Hepatic stellate cell (primary cell): ENCODE results near the gene PSORS1C1.
A peak's percentile ranks its signal among the peaks of the same experiment; 100 is the strongest.

Source experiments
- DNase-seq: peaks from one replicate; pipeline ENCODE4 v3.0.0; 2011; ENCODE audit warnings: low spot score

PSORS1C1 gene

DNA sequence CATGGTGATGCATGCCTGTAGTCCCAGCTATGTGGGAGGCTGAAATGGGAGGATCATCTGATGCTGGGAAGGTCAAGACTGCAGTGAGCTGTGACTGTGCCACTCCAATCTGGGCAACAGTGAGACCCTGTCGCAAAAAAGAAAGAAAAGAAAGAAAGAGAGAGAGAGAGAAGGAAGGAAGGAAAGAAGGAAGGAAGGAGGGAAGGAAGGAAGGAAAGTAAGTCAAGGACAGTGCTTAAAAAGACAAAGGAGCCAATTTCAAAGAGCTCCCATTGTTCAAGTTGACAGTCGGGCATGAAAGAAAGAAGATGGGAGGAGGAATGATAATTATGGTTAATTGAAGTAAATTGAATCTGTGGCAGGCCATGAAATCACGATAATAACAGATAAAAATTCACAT lies 18.4 kb upstream of the PSORS1C1 start:
- DNase-seq, result no peak

DNA sequence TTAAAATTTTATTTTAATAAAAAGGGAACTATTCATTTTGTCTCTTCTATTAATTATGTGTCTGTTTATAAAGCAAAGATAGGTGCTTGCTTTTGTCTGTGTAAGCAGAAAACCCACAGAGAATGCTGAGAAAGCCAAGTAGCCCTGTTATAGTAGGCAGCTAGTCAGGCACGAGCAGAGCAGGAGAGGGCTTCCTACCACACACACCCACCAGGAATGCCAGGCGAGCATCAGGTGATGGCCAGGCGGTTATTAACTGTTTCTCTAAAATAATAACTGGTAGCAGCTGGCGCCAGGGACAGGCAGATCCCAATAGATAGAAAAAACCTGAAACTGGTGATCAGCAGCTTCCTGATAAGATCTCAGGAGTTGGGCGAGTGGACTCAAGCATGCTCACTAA lies 17.9 kb upstream of the PSORS1C1 start:
- no peak for DNase-seq

DNA sequence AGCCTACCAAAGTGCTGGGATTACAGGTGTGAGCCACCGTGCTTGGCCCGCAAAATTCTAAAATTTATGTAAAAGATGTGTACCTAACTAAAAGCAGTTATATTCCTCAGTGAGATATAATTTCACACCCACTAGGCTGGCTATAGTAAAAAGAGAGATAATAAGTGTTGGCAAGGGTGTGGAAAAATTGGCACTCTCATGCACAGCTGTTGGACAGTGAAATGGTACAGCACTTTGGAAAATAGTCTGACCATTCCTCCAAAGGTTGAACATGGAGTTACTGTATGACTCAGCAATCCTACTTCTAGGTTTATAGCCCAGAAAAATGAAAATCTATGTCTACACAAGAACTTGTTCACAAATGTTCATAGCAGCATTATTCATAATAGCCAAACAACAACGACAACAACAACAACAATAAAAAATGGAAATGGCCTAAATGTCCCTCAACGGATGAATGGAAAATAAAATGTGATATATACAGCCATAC lies 16.1 kb upstream of the PSORS1C1 start:
- DNase-seq, result no peak

DNA sequence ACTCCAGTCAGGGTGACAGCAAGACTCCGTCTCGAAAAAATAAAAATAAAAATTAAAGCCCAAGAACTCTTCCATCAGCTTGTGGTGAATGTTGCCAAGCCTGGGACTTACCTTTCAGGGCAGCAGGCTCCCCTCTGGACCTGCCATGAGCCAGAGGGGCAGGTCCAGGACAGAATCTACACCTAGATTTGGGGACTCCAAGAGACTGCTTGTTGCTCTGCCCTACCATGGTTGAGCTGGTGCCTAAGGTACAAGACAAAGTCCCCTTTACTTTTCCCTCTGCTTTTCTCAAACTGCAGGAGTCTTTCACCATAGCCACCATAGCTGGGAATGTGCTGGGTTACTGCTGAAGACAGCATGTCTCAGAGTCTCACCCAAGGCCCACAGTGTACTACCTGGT lies 11.5 kb upstream of the PSORS1C1 start:
- no peak for DNase-seq

DNA sequence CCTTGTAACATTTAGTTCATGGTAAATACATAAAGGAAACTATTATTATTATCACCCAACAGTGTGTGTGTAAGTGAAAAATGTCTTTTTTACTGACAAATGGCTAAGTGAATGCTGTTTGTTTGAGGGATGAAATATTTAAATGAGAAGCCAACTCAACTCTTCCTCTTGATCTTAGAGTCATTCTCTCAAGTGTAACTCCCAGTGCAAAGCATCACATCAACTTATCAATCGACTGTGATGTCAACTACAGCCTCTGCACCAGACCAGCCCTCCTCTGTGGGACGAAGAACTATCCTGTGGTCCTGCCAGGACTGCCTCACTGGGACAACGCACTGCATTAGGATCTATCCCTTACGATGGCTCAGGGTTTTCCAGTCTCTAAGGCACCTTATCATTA lies 7.5 kb upstream of the PSORS1C1 start:
- no peak for DNase-seq

DNA sequence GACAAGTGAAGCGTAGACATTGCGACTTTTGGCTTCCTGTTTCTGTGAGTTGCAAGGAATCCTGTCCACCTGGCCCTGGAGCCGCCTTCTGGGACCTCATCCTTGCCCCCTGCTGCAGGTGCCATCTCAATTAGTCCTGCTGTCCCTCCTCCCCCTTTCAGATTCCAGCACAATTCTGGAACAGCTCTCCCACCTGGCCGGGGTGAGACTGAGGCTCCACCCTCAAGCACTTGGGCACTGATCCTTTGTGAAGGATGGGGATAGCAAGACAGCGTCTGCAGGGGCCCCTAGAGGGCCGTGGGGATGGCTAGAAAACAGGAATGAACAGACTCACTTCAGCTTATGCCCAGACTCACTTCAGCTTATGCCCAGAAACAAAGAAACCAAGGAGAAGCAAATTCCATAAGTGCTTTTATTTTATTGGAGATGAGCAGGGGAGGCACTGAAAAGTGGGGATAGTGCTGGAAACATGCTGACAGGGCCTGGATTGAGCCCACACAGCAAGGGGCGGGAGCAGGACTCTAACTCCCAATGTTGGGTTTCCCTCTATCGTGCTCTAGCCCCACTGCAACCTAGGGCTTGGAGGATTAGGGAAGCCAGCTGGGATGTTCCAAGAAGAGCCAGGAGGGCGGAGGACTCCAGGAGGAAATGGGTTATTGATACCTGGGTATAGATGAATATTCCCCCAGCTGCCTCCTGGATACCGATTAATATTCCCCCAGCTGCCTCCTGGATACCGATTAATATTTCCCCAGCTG lies 3.6 kb upstream of the PSORS1C1 start:
- no peak for DNase-seq

DNA sequence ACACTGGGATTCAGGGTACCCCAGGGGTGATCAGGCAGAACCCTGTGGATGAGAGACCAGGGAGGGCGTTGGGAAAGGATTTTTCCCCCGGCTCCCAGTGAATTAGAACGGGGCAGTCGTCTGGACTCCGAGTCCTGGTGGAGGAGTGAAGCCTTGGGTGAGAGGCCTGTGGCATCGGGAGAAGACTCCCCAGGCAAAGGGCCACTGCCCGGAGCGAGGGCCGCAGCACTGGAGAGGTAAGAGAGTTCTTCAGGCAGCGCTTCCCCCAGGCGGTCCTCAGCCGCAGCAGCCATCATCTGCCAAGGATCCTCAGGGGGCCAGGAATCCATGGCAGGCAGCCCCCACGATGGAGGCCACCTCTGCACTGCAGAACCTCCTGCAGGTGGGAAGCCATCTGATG lies 2.9 kb upstream of the PSORS1C1 start:
- DNase-seq, result no peak

DNA sequence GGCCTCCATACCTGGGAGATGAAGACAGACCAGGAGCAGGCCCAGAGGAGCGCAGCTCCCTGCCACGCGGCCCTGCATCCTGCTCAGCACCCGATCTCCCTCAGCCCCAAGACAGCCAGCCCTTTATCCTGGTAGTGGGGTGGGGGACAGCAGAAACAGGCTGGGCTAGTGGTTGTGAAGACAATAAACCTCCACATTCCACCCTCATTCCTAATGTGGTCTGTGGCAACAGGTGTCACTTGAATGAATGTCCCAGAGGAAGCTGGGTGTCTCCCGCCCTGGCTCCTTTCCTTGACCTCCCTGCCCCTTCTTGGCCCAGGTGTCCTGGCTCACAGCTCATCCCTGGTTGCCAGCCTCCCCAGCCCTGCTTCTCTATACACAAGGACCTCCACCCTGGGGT lies 2.1 kb upstream of the PSORS1C1 start, which contains the start of gene C6orf15:
Gene C6orf15, minus strand, starts transcription at position 98 of the 400 bp plus-strand sequence. Its CDS starts 20 bp downstream, at position 78.
- no peak for DNase-seq

DNA sequence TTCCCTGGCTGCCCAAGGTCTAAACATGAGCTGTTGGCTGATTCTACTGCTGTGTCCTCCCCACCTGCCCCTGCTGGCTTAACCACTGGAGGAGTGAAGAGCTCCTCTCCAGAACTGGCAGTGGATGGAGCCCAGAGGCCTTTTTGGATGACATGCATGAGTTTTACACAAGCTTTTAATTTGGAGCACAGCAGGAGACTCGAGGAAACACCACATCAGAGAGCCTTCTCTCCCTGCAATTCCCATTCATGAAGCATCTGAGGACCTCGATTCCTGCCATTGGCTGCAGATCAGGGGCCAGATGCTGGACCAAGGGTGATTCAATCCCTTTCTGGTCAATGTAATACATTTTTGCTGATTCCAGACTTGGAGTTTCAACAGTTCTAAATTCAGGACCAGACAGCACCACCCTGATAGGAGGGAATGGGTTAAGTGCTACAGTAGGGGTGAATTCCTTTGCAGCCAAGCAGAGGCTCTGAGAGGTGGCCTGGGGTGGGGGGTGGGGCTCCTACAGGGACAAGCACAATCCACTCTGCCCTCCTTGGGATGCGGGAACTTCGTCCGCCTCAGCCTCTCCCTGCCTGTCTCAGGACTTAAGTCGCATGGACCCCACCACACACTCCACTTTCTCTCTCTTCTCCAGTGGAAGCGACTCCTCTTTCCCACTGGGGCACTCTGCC lies 599 bp upstream of the PSORS1C1 start:
- DNase-seq, result peak; percentile 32

DNA sequence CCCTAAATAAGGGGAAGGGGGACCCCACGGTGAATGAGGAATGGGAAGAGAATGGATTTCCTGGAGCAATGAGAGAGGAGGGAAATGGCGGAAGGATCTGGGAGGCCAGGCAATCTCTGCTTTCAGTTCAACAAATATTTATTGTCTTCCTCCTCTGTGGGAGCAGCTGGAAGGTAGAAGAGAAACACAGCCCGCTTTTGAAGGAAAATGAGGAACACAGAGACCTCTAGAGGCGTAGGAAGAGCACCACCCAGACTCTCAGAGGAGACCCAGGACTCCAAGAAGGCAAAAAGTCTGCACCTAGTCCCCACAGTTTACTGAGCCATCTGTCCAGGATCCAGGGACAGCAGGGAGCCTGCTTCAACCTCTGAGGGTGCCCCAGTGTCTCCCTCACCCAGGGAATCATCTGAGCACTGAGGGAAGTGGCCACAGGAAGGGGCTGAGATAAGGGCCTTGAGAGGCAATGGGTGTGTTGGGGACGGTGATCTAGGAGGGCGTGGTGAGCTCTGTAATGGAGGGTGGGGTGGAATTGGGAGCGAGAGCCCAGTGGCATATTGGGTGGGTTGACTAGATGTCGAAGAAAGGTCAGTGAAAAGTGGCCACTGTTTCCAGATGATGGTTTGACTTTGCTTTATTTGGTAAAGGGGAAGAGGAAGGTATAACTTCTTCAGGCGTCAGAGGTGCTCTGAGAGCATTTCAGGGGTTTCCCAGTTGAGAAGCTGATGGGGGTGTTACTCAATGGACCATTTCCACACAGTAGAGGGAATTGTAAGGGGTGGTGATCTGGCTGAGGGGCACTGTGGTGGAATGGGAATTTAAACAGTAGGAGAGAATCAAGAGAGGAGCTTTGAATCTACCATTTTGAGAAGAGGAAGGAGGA lies 610 bp downstream of the PSORS1C1 start:
- DNase-seq, result peak; percentile 49

DNA sequence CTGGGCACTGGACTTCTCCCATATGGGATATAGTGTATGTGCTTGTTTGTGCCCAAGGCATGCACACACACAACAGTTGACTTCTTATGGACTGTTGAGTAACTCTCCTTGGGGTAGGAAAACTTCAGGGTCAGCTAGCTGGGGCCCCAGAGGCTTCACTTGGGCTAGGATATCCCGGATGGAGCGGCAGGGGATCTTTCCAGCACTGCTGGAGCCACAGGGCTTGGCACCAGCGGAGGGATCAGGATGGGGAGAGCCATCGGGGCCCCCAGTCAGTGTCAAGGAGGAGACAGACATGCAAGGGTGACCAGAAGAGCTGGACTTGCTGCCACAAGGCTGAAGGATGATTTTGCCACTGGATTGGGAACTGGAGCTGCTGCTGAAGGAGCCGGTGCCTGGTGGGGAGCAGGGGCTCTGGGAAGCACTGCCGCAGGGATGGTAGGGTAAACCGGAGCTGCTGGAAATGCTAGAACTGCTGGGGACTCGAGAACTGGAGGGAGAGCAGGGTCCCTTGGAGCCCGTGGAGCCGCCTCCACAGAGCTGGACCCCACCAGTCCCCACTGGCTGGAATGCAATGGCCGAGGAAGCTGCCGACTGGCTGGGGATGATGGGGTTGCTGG lies 1.5 kb downstream of the PSORS1C1 start:
- DNase-seq, result no peak

DNA sequence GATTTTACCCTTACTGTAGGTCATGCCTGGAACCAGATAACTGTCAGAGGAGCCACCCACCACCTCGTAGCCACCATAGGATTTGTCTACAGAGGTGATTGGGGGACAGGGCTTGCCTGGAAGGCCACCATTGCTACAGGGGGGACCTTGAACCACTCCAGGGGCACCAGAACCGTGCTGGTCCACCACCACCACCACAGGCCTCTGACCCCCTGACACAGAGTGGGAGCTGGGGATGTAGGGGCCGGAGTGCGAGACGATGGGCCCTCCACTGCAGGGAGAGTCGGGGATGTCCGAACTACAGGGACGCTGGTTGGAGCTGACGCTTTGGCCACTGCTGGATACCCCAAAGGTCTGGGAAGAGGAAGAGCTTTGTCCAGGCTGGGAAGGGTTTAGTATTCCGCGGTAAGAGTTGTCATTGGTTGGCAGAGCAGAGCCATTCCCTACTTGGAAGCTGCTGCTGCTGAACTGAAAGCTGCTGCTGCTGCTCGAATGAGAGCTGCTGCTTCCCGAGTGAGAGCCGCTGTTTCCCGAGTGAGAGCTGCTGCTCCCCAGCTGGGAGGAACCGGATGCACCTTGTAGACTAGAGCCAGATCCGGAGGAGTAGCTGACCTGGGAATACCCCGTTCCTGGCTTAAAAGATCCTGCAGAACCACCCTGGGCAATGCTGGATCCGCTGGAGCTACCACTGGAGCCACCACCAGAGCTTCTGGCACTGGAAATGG lies 2.2 kb downstream of the PSORS1C1 start:
- DNase-seq, result peak; percentile 46

DNA sequence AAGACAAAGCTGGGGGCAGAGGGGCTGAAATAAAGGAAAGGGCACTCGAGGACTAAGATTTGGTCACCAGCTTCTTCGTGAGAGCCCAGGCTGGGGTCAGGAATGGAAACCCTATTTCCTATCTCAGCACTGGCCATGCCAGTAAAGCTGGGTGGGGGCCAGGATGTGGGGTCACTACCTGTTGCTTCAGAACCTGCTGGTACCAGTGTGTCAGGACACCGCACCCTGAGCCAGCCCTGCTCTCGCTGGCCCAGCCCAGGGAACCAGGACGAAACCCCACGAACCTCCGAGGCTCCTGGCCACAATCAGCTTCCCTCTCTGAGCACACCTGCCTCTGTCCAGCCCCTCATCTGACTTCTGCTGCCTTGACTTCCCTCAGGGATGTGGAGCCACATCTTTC lies 3.6 kb downstream of the PSORS1C1 start:
- no peak for DNase-seq

DNA sequence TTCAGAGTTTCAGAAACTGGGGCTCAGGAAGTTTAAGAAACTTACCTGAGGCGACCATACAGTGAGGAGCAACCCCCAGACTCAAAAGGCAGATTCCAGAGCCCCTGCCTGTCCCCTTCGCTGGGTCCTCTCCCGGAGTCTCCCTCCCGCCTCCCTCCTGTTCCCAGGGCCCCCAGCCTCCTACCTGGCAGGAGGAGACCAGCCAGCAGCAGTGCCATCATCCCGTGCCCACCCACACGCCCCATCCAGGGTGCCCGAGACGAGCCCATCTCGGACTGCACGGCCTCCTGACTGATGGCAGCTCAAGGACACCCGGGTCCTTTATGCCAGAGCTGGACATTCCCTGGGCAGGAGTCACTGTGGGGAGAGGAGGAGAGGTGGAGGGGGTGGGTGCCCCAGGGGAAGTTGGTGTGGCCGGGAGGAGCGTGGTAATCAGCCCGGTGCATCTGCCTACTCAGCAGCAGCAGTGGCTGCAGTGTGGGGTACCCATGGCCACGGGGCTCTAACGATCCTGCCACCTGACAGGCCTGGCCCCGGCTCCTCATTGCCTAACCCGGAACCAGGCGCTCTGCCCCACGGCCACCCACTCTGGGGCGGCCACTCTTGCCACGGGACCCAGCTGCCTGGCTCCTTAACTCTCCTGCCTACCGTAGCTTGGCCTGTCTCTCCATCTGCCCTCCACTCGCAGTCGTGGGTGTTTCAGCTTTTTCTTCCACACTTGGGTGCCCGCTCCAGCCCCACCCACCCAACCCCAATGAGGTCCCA lies 5.7 kb downstream of the PSORS1C1 start, which contains the start of gene CDSN:
Gene CDSN, minus strand, starts transcription at position 296 of the 765 bp plus-strand sequence. Its CDS starts 27 bp downstream, at position 269.
- no peak for DNase-seq

DNA sequence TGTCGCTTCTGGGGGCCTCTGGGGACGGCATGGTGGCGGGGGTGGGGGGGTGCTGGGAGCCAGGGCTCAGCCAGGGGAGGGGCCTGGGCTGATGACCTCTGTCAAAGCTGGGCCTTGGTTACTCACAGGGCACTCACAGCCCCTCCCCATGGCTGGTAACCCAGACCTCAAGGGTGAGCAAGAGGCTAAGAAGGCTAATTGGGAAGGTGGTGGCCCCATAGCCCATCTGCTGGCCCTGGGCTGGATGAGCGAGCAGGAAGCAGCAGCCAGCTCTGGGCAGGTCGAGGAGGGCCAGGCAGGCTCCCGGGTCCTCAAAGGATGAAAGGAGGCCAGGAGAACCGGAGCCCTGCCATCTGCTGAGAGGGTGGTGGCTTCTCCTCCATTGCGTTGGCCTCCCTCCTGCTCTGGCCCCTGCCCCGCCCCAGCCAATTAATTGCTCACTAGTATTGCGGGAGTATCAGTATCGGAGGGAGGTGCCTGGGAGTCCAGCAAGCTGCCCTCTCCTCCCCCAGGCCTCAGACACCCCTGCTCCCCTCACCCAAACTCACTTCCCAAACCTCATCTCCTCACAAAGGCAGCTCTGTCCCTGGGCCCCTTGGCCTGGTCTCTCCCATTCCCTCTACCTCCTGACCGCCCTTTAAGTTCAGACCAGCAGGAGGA lies 6.7 kb downstream of the PSORS1C1 start:
- DNase-seq, result no peak

DNA sequence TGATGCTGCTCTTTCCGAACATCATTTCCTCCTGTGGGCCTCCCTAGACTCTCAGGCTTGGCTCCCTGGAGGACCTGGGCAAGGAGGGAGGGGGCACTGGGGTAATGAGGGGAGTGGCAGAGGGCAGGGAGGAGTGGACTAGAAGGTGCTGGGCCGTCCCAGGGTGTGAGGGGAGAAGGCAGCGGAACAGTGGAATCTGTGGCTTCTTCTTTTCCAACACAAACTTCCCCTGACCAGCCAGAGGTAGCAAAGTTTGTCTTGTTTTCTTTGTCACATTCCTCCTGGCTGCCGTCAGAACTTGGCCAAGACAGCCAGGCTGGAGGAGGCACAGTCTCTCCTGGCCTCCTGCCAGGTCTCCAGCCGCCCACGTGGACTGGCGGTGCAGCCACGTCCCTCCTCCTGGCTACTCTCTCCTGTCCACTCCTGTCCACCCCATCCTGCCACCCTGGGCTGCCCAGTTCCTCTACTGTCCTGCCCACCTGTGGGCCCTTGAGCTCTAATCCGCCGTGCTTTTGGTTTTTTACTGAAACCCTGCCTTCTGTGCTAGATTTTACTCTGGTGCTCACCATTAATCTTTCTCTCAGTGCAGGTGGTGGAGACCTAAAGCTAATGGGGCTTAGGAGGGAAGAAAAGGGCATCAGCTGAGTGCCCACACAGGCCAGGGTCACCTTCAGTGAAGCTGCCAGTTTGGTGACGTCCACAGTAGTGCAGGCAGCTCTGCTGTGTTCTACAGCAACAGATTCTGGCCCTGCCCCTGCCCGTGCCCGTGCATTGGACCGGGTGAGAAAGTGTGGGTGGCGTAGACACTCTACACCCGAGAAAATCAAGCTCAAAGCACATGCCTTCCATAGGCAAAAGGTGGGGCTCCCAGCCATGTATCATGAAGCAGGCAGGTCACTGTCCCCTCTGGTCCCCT lies 8.4 kb downstream of the PSORS1C1 start:
- peak; percentile 95 for DNase-seq

DNA sequence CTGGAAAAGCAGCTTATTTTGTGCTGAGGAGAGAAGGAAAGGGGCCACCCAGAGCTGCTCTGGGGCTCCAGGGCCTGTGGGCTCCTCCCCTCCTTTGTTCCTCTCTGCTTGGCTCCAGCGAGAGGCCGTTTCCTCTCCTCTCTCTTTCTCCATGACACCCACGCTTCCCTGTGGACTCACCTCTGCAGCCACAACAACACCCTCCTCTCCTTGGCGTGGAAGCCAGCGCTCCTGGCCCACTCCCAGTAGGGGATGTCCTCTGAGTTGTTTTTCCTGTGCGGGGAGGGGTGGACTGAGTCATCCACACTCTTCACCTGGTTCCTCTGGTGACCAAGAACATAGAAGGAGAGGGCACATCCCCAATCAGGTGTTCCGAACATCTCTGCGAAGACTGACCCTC lies 10.6 kb downstream of the PSORS1C1 start:
- no peak for DNase-seq

DNA sequence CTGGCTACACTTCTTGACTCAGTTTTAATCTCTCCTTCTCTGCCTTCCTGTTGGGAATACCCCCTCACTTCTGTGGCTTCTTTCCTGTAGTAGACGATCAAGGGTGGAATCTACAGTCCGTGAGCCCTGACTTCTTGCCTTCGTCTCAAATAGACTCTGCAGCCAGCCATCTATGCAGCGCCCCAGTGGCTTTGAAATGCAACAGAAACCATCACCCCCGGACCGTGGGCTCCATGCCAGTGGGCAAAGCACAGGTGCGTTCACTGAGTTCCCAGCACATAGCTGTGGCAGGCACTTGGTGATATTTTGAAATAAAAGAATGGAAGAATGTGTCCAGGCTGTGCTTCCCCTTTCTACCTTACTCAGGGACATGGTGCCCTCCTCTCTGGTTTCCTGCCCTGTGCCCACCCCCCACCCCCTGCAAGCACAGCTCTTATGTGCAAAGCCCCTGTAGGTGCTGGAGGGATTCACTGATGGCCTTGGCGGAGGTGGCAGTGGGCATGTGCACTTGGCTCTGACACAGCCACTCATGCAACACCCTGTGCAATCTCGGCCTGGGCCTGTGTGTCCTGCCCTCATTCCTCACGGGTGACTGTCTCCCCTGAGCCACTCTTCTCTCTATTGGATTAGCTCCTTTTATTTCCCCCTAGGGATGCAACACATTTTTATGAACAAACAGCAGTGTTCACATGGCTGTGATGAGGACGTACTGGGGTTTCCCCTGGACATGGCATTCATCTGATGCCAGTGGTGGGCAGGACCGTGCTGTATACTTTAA lies 11.2 kb downstream of the PSORS1C1 start:
- DNase-seq, result peak; percentile 92
